ENCODE data around the gene IGLL1.

Gene IGLL1

GRCh38 chr22:23537416-23537815 lies 42.7 kb downstream of the IGLL1 start:
- TF ChIP-seq EP300 (IDR thresholded peaks at IDR 0.05; ENCODE audit: borderline replicate concordance): no peak
- TF ChIP-seq TAF1 (IDR thresholded peaks at IDR 0.05; ENCODE audit: low read depth): no peak
- no peak for TF ChIP-seq RAD21 (IDR thresholded peaks at IDR 0.05; ENCODE audit: low read depth)
- no peak for TF ChIP-seq YY1 (IDR thresholded peaks at IDR 0.05; ENCODE audit: low read depth)
- TF ChIP-seq ZBTB7A (IDR thresholded peaks at IDR 0.05; ENCODE audit: low read depth): no peak
- no peak for TF ChIP-seq USF1 (IDR thresholded peaks at IDR 0.05)
- TF ChIP-seq TEAD4 (IDR thresholded peaks at IDR 0.05): no peak
- TF ChIP-seq FOXM1 (IDR thresholded peaks at IDR 0.05; ENCODE audit: borderline replicate concordance, low read depth): no peak
- no peak for TF ChIP-seq REST (IDR thresholded peaks at IDR 0.05; ENCODE audit: low read depth)
- no peak for TF ChIP-seq NFIC (IDR thresholded peaks at IDR 0.05)

GRCh38 chr22:23536821-23537345 lies 43.2 kb downstream of the IGLL1 start:
- TF ChIP-seq ZBTB7A (IDR thresholded peaks at IDR 0.05; ENCODE audit: low read depth) (no peak), EP300 (IDR thresholded peaks at IDR 0.05; ENCODE audit: borderline replicate concordance) (no peak), CEBPB (IDR thresholded peaks at IDR 0.05) (no peak), TCF12 (IDR thresholded peaks at IDR 0.05; ENCODE audit: low read depth) (no peak)

- TF ChIP-seq RAD21 (IDR thresholded peaks at IDR 0.05; ENCODE audit: low read depth): no peak
- TF ChIP-seq TEAD4 (IDR thresholded peaks at IDR 0.05): no peak
- no peak for TF ChIP-seq CEBPB (IDR thresholded peaks at IDR 0.05)
- TF ChIP-seq MAX (IDR thresholded peaks at IDR 0.05): no peak
- no peak for TF ChIP-seq NFIC (IDR thresholded peaks at IDR 0.05)
- no peak for TF ChIP-seq TCF12 (IDR thresholded peaks at IDR 0.05; ENCODE audit: low read depth)
- TF ChIP-seq EGR1 (IDR thresholded peaks at IDR 0.05): no peak
Observed at GRCh38 chr22:23534851-23535717, 45.0 kb downstream of the IGLL1 start.

- TF ChIP-seq USF1 (IDR thresholded peaks at IDR 0.05) (no peak), NFIC (IDR thresholded peaks at IDR 0.05) (no peak), EP300 (IDR thresholded peaks at IDR 0.05; ENCODE audit: borderline replicate concordance) (no peak), REST (IDR thresholded peaks at IDR 0.05; ENCODE audit: low read depth) (no peak), CREB1 (IDR thresholded peaks at IDR 0.05; ENCODE audit: low read depth) (no peak), FOXM1 (IDR thresholded peaks at IDR 0.05; ENCODE audit: borderline replicate concordance, low read depth) (no peak), EGR1 (IDR thresholded peaks at IDR 0.05) (no peak), YY1 (IDR thresholded peaks at IDR 0.05; ENCODE audit: low read depth) (no peak), TAF1 (IDR thresholded peaks at IDR 0.05; ENCODE audit: low read depth) (no peak), CEBPB (IDR thresholded peaks at IDR 0.05) (no peak), TCF12 (IDR thresholded peaks at IDR 0.05; ENCODE audit: low read depth) (no peak), RAD21 (IDR thresholded peaks at IDR 0.05; ENCODE audit: low read depth) (no peak), ZBTB7A (IDR thresholded peaks at IDR 0.05; ENCODE audit: low read depth) (no peak), MAX (IDR thresholded peaks at IDR 0.05) (no peak), TEAD4 (IDR thresholded peaks at IDR 0.05) (no peak)
Observed at GRCh38 chr22:23534201-23534850, 45.8 kb downstream of the IGLL1 start.

- no peak for TF ChIP-seq FOXM1 (IDR thresholded peaks at IDR 0.05; ENCODE audit: borderline replicate concordance, low read depth)
- TF ChIP-seq TAF1 (IDR thresholded peaks at IDR 0.05; ENCODE audit: low read depth): no peak
- no peak for TF ChIP-seq YY1 (IDR thresholded peaks at IDR 0.05; ENCODE audit: low read depth)
- no peak for TF ChIP-seq USF1 (IDR thresholded peaks at IDR 0.05)
- TF ChIP-seq CREB1 (IDR thresholded peaks at IDR 0.05; ENCODE audit: low read depth): no peak
- no peak for TF ChIP-seq ZBTB7A (IDR thresholded peaks at IDR 0.05; ENCODE audit: low read depth)
- TF ChIP-seq MAX (IDR thresholded peaks at IDR 0.05): no peak
- no peak for TF ChIP-seq EGR1 (IDR thresholded peaks at IDR 0.05)
- no peak for TF ChIP-seq CEBPB (IDR thresholded peaks at IDR 0.05)
Observed at GRCh38 chr22:23533771-23534191, 46.3 kb downstream of the IGLL1 start.

All from Ishikawa (cell line).